HepG2 (cell line): Measurements from ENCODE around the gene CLEC18C. TPM values are rescaled to one million over a fixed set of nuclear protein-coding genes. Genes with fewer than 3 reads are reported as not detected.
"Not testable (repeated sequence)": the region's sequence is repeated elsewhere in the genome, so short reads cannot be mapped to it uniquely, and the experiment has no call there.

Source experiments
- ATAC-seq: fragments of 200-7000 bp; cut with Tn5 transposase; 3 replicates; pipeline ENCODE4 v1.9.1; 2020; ENCODE audit warnings: mild to moderate bottlenecking, moderate library complexity
- Bru-seq: library from RNA; stranded (reverse); fragments of 400-500 nt; gene quantifications from one replicate; lab custom pipeline; 2021; lab: Mats Ljungman, UMichigan
- BruChase-seq, 2 experiments: library from RNA; stranded (reverse); fragments of 400-500 nt; gene quantifications; one replicate each; lab custom pipeline; 2021; lab: Mats Ljungman, UMichigan
- BruUV-seq: library from RNA; stranded (reverse); fragments of 400-500 nt; replicated peaks from 2 replicates; lab custom pipeline; 2021; lab: Mats Ljungman, UMichigan
- CTCF ChIA-PET: fragments of 300-600 bp; formaldehyde crosslinking; extraction: SDS; loops from one replicate; lab custom pipeline; 2021; ENCODE audit warnings: low total read pairs, inconsistent platforms, low intra/inter-chr PET ratio; lab: Yijun Ruan, JAX
- POLR2A ChIA-PET: fragments of 350-600 bp; sonication (Branson Sonifier 250); formaldehyde crosslinking; loops from one replicate; lab custom pipeline; 2020; ENCODE audit warnings: antibody characterized with exemption, inconsistent platforms; lab: Yijun Ruan, JAX
- DNase-seq: peaks from one replicate; pipeline ENCODE4 v3.0.0-alpha.2; 2015; ENCODE audit warnings: low spot score
- FAIRE-seq: peaks from 3 replicates; lab custom pipeline; 2011; peaks lifted over from hg19 to GRCh38; lab: Jason Lieb, UNC
- H2AFZ ChIP-seq: one replicate; pipeline ENCODE4 v1.6.1; 2011; ENCODE audit warnings: low read length, inconsistent platforms
- H3K27ac ChIP-seq: fragments of 300-600 bp; 3 replicates; pipeline ENCODE4 v1.8.0; 2011; ENCODE audit warnings: mixed run types, mild to moderate bottlenecking, mixed read lengths, low read length, inconsistent platforms; ENCODE audit not compliant: insufficient read depth; ENCODE audit errors: extremely low read length
- H3K27me3 ChIP-seq, 2 experiments: fragments of 200-600 bp in 1 of 2; 2 replicates in 1 of 2; 3 replicates in 1 of 2; pipeline versions ENCODE4 v1.6.0 to v1.8.0; 2011; ENCODE audit warnings: low read length in 2 of 2, mild to moderate bottlenecking in 2 of 2, moderate library complexity in 2 of 2, inconsistent platforms in 1 of 2; ENCODE audit not compliant: insufficient read depth in 2 of 2, control insufficient read depth in 1 of 2
- H3K36me3 ChIP-seq, 2 experiments: fragments of 200-600 bp in 1 of 2; replicated peaks in 1 of 2; 2 replicates in 1 of 2; 3 replicates in 1 of 2; pipeline versions ENCODE4 v1.5.1 to v1.8.0; 2011; ENCODE audit warnings: low read length in 2 of 2, inconsistent platforms in 1 of 2; ENCODE audit not compliant: insufficient read depth in 2 of 2, control insufficient read depth in 1 of 2
- H3K4me1 ChIP-seq: 2 replicates; pipeline ENCODE4 v1.5.1; 2012; ENCODE audit warnings: low read length, inconsistent platforms; ENCODE audit not compliant: insufficient read depth
- H3K4me2 ChIP-seq: 2 replicates; pipeline ENCODE4 v1.6.0; 2011; ENCODE audit warnings: low read depth, low read length, inconsistent platforms
- H3K4me3 ChIP-seq, 3 experiments: fragments of 200-600 bp in 1 of 3; sonication (generic), shearing (Covaris generic) in 1 of 3; replicated peaks in 1 of 3; 2 replicates each; pipeline ENCODE4 v1.5.1; 2011 to 2016; ENCODE audit warnings: low read length in 3 of 3, inconsistent platforms in 2 of 3, low read depth in 2 of 3, mild to moderate bottlenecking in 2 of 3, control low read depth in 1 of 3, mixed read lengths in 1 of 3; ENCODE audit not compliant: insufficient read depth in 1 of 3
- H3K79me2 ChIP-seq: one replicate; pipeline ENCODE4 v1.6.1; 2011; ENCODE audit warnings: low read length, inconsistent platforms; ENCODE audit not compliant: insufficient read depth
- H3K9ac ChIP-seq: 2 replicates; pipeline ENCODE4 v1.6.0; 2011; ENCODE audit warnings: mild to moderate bottlenecking, low read depth, low read length, inconsistent platforms; ENCODE audit not compliant: insufficient read depth
- H3K9me3 ChIP-seq: 2 replicates; pipeline ENCODE4 v1.5.1; 2012; ENCODE audit warnings: mild to moderate bottlenecking, low read length
- H4K20me1 ChIP-seq: 2 replicates; pipeline ENCODE4 v1.6.0; 2011; ENCODE audit warnings: inconsistent platforms, mild to moderate bottlenecking, low read length, moderate library complexity; ENCODE audit not compliant: insufficient read depth
- HNF4A ChIP-seq: sonication (generic); formaldehyde crosslinking; IDR thresholded peaks from 2 replicates; pipeline ENCODE4 v1.4.0; 2020; ENCODE audit warnings: missing genetic modification reagents
- WGBS: methylation state at CpG from one replicate; pipeline ENCODE4 v1.1.6; 2017; ENCODE audit warnings: low lambda C conversion rate; 5-methylcytosine and 5-hydroxymethylcytosine counted together
- in situ Hi-C: cut with HindIII; loops from 2 replicates; pipeline ENCODE4 v1.10.0; 2017; ENCODE audit warnings: low pct_unique_long_range_greater_than_20kb; ENCODE audit not compliant: extremely low pct_ligation_motif_present
- intact Hi-C: fragments of 100-400 bp; cut with micrococcal nuclease; formaldehyde crosslinking; loops from one replicate; pipeline ENCODE4 v1.10.0; 2022; ENCODE audit not compliant: unreplicated experiment
- long read RNA-seq, 2 experiments: library from RNA in 1 of 2; library from polyadenylated mRNA in 1 of 2; stranded (forward) in 1 of 2; unstranded in 1 of 2; transcript quantifications; one replicate each; pipeline ENCODE4 v2.0.0, GENCODE V29; 2019 to 2022
- polyA minus RNA-seq, 3 experiments: library from RNA; depleted of rRNA, polyadenylated mRNA; stranded (reverse); fragments of >200 nt; gene quantifications; 2 replicates each; pipeline ENCODE4 v1.2.3, GENCODE V29; 2011; ENCODE audit warnings: low replicate concordance in 1 of 3
- polyA plus RNA-seq, 8 experiments: library from polyadenylated mRNA; depleted of rRNA in 3 of 8; stranded (reverse) in 7 of 8; unstranded in 1 of 8; fragments of >200 nt; fragmentation: Illumina TruSeq in 4 of 8; extraction: Trizol in 4 of 8; gene quantifications; 2 replicates each; pipeline versions ENCODE4 v1.2.1 to v1.2.3, GENCODE V29; 2011 to 2016; ENCODE audit warnings: low read depth in 4 of 8, missing spikeins in 1 of 8, mixed read lengths in 1 of 8; ENCODE audit not compliant: insufficient read depth in 1 of 8
- total RNA-seq, 5 experiments: library from RNA; depleted of rRNA; stranded (reverse); fragments of >200 nt; fragmentation: Illumina TruSeq; extraction: Trizol; gene quantifications; 2 replicates each; pipeline ENCODE4 v1.2.3, GENCODE V29; 2016; ENCODE audit warnings: low read depth in 1 of 5

The CLEC18C gene
- total RNA-seq (2016; rRNA removed; fragmentation: Illumina TruSeq; extraction: Trizol): 0.13 and 0.15 TPM in 2 replicates
- not detected in 2 replicates for total RNA-seq (2016; cell fraction: cytosol; rRNA removed; fragmentation: Illumina TruSeq; extraction: Trizol; ENCODE audit: low read depth)
- not detected in 2 replicates for total RNA-seq (2016; cell fraction: insoluble cytoplasmic fraction; rRNA removed; fragmentation: Illumina TruSeq; extraction: Trizol)
- total RNA-seq (2016; cell fraction: membrane; rRNA removed; fragmentation: Illumina TruSeq; extraction: Trizol): not detected in 2 replicates
- total RNA-seq (2016; cell fraction: nucleus; rRNA removed; fragmentation: Illumina TruSeq; extraction: Trizol): 0.66 TPM in 1 of 2 replicates, not detected in the other
- 0.29 and 0.50 TPM in 2 replicates for polyA plus RNA-seq (2011; rRNA removed)
- polyA plus RNA-seq (2011; cell fraction: cytosol; rRNA removed): 0.13 and 0.29 TPM in 2 replicates
- 2.9 and 3.6 TPM in 2 replicates for polyA plus RNA-seq (2011; cell fraction: nucleus; rRNA removed)
- polyA plus RNA-seq (2012): 0.28 and 0.29 TPM in 2 replicates
- not detected in 2 replicates for polyA plus RNA-seq (2016; cell fraction: cytosol; fragmentation: Illumina TruSeq; extraction: Trizol; ENCODE audit: low read depth)
- polyA plus RNA-seq (2016; cell fraction: insoluble cytoplasmic fraction; fragmentation: Illumina TruSeq; extraction: Trizol; ENCODE audit: low read depth): not detected in 2 replicates
- not detected in 2 replicates for polyA plus RNA-seq (2016; cell fraction: membrane; fragmentation: Illumina TruSeq; extraction: Trizol; ENCODE audit: low read depth)
- 0.59 TPM in 1 of 2 replicates, not detected in the other for polyA plus RNA-seq (2016; cell fraction: nucleus; fragmentation: Illumina TruSeq; extraction: Trizol; ENCODE audit: insufficient read depth, low read depth)
- 0.37 and 2.3 TPM in 2 replicates for polyA minus RNA-seq (2011; rRNA and poly(A)+ RNA removed; ENCODE audit: low replicate concordance)
- polyA minus RNA-seq (2011; cell fraction: cytosol; rRNA and poly(A)+ RNA removed): not detected in 2 replicates
- polyA minus RNA-seq (2011; cell fraction: nucleus; rRNA and poly(A)+ RNA removed): 1.2 and 3.0 TPM in 2 replicates
- Bru-seq, nascent RNA: percentile 16 among the genes with signal in this experiment
- BruChase-seq, experiment 1, labeled RNA remaining after a 6-hour chase: percentile 25 among the genes with signal in this experiment
- percentile 24 among the genes with signal in this experiment for BruChase-seq, experiment 2, labeled RNA remaining after a 2-hour chase
- long read RNA-seq, experiment 1: 0 reads
- long read RNA-seq, experiment 2: 0 reads

DNA sequence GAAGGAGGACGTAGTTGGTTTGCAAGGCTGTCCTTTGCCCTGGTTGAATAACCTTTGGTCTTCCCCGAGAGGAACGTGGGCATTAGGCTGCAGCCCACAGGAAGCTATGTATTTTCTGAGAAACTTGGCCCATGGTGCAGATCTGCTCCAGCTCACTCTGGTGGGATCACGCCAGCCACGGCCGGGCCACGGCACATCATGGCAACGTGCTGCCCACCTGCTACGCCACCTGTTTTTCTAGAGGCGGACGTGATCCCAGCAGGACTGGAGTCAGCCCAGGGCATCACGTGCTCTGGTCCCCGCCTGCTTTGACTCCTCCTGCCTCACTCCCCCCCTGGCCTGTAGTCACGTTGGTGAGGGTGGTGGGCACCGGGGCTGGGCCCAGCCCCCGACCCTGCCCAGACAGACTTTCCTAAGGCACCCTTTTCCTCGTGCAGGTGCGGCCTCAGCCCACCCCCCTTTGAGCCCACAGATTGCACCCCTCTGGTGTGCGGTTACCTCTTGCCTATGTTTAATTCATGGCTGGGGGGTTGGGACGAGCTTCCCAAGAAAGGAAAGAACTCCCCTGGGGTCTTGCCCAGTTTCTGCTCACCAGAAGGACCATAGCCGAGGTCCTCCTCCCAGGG lies at the start of gene CLEC18C:
Gene CLEC18C, plus strand, starts transcription at position 576 of the 626 bp plus-strand sequence. CDS start 492 bp downstream, outside the sequence.
- H3K36me3 ChIP-seq, H3K79me2 ChIP-seq, FAIRE-seq, CTCF ChIA-PET, BruUV-seq, H3K27ac ChIP-seq, H2AFZ ChIP-seq, H3K4me1 ChIP-seq, H3K27me3 ChIP-seq, H3K9ac ChIP-seq, H4K20me1 ChIP-seq, H3K4me3 ChIP-seq, in situ Hi-C loops, POLR2A ChIA-PET, H3K9me3 ChIP-seq, intact Hi-C loops, DNase-seq: not testable (repeated sequence)
- WGBS: 46% methylated on average over 12 of the region's 21 CpGs
- ATAC-seq: peak; percentile 5
- TF ChIP-seq HNF4A (CRISPR knock-in tag): 0 out of 2 replicates have a peak, but pooled peaks have one; percentile 16
- peak within 1 kb of the TSS; percentile 27; the same call in 1 of the 2 replicates for H3K4me2 ChIP-seq

DNA sequence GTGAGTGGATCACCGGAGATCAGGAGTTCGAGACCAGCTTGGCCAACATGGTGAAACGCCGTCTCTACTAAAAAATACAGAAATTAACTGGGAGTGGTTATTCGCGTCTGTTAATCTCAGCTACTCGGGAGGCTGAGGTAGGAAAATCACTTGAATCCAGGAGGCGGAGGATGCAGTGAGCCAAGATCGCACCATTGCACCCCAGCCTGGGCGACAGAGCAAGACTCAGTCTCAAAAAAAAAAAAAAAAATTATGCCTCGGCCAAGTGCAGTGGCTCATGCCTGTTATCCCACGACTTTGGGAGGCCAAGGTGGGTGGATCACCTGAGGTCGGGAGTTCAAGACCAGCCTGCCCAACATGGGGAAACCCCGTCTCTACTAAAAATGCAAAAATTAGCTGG lies 49.8 kb upstream of the CLEC18C start:
- H3K4me3 ChIP-seq, ATAC-seq, H3K9me3 ChIP-seq, BruUV-seq, H3K9ac ChIP-seq, H4K20me1 ChIP-seq, H3K27me3 ChIP-seq, H3K27ac ChIP-seq, H3K4me1 ChIP-seq, in situ Hi-C loops, CTCF ChIA-PET, FAIRE-seq, H2AFZ ChIP-seq, POLR2A ChIA-PET, intact Hi-C loops, H3K79me2 ChIP-seq, H3K4me2 ChIP-seq, DNase-seq: not testable (repeated sequence)
- 93% methylated on average over 14 of the region's 14 CpGs for WGBS
- peaks cover 12 to 33% of the 10 kb centered on the region in 2 experiments for H3K36me3 ChIP-seq

DNA sequence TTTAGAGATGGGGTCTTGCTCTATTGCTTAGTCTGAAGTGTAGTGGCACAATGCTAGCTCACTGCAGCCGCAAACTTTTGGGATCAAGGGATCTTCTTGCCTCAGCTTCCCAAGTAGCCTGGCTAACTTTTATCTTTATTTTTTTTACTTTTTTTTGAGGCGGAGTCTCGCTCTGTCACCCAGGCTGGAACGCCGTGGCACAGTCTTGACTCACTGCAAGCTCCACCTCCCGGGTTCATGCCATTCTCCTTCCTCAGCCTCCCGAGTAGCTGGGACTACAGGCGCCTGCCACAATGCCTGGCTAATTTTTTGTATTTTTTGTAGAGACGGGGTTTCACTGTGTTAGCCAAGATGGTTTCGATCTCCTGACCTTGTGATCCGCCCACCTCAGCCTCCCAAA lies 47.4 kb upstream of the CLEC18C start:
- H3K27ac ChIP-seq, H3K9me3 ChIP-seq, ATAC-seq, H3K4me3 ChIP-seq, in situ Hi-C loops, CTCF ChIA-PET, DNase-seq, intact Hi-C loops, BruUV-seq, H4K20me1 ChIP-seq, H3K9ac ChIP-seq, POLR2A ChIA-PET, H2AFZ ChIP-seq, H3K4me2 ChIP-seq, H3K27me3 ChIP-seq, H3K79me2 ChIP-seq, FAIRE-seq, H3K4me1 ChIP-seq: not testable (repeated sequence)
- 94% methylated on average over 11 of the region's 11 CpGs for WGBS
- peaks cover 16 to 44% of the 10 kb centered on the region in 2 experiments for H3K36me3 ChIP-seq
